Glutamatergic neuron (in vitro differentiated cells): Measurements from ENCODE around the gene QSOX1. TPM values are rescaled to one million over a fixed set of nuclear protein-coding genes. Genes with fewer than 3 reads are reported as not detected.
"Not testable (repeated sequence)": the region's sequence is repeated elsewhere in the genome, so short reads cannot be mapped to it uniquely, and the experiment has no call there.

ENCODE experiments used
- DNase-seq: peaks from one replicate; pipeline ENCODE4 v3.0.0; 2022
- H3K27ac Mint-ChIP-seq: one replicate; pipeline ENCODE4 v1.8.0; 2020; ENCODE audit warnings: mild to moderate bottlenecking, mixed read lengths, inconsistent platforms; ENCODE audit not compliant: unreplicated experiment
- H3K27me3 Mint-ChIP-seq: one replicate; pipeline ENCODE4 v1.8.0; 2020; ENCODE audit warnings: mild to moderate bottlenecking, moderate library complexity, mixed read lengths, inconsistent platforms; ENCODE audit not compliant: unreplicated experiment
- H3K36me3 Mint-ChIP-seq: one replicate; pipeline ENCODE4 v1.8.0; 2020; ENCODE audit warnings: mild to moderate bottlenecking, mixed read lengths, inconsistent platforms; ENCODE audit not compliant: unreplicated experiment
- H3K4me1 Mint-ChIP-seq: one replicate; pipeline ENCODE4 v1.8.0; 2020; ENCODE audit warnings: mild to moderate bottlenecking, low read depth, mixed read lengths, inconsistent platforms; ENCODE audit not compliant: unreplicated experiment
- H3K4me3 Mint-ChIP-seq: one replicate; pipeline ENCODE4 v1.8.0; 2020; ENCODE audit warnings: mild to moderate bottlenecking, mixed read lengths, inconsistent platforms; ENCODE audit not compliant: unreplicated experiment
- H3K9me3 Mint-ChIP-seq: one replicate; pipeline ENCODE4 v1.8.0; 2020; ENCODE audit warnings: mild to moderate bottlenecking, moderate library complexity, mixed read lengths, inconsistent platforms; ENCODE audit not compliant: unreplicated experiment
- total RNA-seq: library from RNA; stranded (reverse); fragmentation: NEBNext Ultra II Directional; extraction: Animal tissue kit (Norgen Biotek cat#: 25700); gene quantifications from one replicate; pipeline ENCODE4 v1.2.1, GENCODE V29; 2021; ENCODE audit not compliant: unreplicated experiment
- TF ChIP-seq, protein P1 (sequence below): fragments of 200-600 bp; sonication (generic); IDR thresholded peaks from one replicate; pipeline ENCODE4 v1.5.0; 2021; ENCODE audit not compliant: partially characterized antibody, unreplicated experiment

QSOX1 gene
- total RNA-seq, 1 donor from 2014 or later: 46.1 TPM

DNA sequence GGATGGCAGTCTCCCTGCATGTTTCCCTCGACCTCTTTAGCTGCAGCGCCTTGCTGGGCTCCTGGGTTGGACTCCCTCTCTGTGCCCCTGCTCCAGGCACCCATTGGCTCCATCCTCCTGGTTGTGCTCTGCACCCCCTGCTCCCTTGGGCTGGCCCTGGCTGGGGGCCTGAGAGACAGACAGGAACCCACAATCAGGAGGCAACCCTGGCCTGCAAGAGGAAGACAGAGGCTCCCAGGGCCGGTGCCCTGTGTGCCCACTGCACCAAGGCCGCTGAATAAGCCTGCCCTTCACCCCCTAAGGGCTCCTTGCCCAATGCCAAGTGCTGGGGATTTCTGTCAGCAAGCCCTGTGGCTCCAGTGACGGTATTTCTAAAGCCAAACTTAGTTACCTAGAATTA is 43.9 kb downstream of the QSOX1 start:
- no peak for DNase-seq
- Mint-ChIP-seq H3K36me3 (peaks cover 3% of the 10 kb centered on the region), H3K27ac (no peak overlapping the region), H3K4me3 (no peak overlapping the region), H3K4me1 (peaks cover 14% of the 10 kb centered on the region), H3K9me3 (peaks cover 12% of the 10 kb centered on the region), H3K27me3 (peaks cover 15% of the 10 kb centered on the region)
- TF ChIP-seq, protein P1, sequence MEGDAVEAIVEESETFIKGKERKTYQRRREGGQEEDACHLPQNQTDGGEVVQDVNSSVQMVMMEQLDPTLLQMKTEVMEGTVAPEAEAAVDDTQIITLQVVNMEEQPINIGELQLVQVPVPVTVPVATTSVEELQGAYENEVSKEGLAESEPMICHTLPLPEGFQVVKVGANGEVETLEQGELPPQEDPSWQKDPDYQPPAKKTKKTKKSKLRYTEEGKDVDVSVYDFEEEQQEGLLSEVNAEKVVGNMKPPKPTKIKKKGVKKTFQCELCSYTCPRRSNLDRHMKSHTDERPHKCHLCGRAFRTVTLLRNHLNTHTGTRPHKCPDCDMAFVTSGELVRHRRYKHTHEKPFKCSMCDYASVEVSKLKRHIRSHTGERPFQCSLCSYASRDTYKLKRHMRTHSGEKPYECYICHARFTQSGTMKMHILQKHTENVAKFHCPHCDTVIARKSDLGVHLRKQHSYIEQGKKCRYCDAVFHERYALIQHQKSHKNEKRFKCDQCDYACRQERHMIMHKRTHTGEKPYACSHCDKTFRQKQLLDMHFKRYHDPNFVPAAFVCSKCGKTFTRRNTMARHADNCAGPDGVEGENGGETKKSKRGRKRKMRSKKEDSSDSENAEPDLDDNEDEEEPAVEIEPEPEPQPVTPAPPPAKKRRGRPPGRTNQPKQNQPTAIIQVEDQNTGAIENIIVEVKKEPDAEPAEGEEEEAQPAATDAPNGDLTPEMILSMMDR: no peak

DNA sequence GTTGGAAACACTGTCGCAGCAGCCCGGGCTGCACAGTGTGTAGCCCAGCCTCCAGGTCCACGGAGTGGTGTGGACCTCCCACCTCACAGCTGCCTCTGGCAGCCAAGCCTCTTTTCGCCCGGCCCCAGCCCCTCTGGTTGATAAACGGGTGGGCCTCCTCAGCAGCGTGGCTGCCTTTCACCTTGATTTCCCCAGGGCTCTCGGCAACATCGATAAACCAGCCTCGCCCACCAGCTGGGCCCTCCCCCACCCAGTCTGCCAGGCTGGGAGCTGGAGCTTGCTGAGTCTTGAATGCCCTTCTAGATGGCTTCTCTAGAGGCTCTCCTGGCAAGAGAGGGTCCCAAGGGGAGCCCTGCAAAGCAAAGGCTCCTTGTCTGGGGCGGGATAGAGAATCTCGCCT is 44.3 kb downstream of the QSOX1 start:
- Mint-ChIP-seq H3K36me3 (peaks cover 3% of the 10 kb centered on the region), H3K27me3 (peaks cover 15% of the 10 kb centered on the region), H3K4me1 (peaks cover 14% of the 10 kb centered on the region), H3K27ac (no peak overlapping the region), H3K4me3 (no peak overlapping the region), H3K9me3 (peaks cover 12% of the 10 kb centered on the region)
- TF ChIP-seq, protein P1: no peak
- no peak for DNase-seq

DNA sequence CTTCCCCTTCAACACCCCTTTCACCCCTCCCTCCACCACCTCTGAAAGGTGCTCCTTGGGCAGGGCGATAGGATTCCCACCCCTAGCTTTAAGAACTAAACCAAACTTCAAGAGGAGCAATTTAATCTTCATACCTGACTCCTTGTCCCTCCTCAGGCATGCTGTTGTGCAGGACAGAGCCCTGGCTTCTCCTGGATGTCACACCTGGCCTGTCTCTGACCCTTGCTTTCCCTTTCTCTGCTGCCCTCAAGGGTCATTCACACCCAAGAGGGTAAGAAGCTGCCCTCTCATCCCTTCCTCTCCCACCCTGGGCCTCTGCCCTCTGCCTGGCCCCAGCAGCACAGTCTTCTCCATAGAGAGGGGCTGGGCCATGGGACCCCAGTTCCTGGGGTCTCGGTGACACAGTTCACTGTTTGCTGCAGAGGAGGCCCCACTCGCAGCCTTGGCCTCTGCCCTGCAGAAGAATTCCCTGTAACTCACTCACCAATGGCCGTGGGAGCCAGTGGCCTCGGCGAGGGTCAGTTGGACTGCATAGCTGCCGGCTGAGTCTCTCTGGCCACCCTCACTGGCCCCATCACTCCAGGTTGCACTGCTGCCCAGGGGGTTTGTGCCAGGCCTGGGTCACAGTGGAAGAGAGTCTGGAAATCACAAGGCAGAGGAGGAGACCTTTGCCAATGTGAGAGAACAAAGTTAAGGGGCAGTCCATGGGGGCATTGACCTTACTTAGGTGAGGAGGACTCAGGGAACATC is 47.0 kb downstream of the QSOX1 start:
- Mint-ChIP-seq H3K27ac (no peak overlapping the region), H3K36me3 (peaks cover 3% of the 10 kb centered on the region), H3K9me3 (no peaks in the 10 kb centered on the region), H3K27me3 (peaks cover 7% of the 10 kb centered on the region), H3K4me1 (peaks cover 1% of the 10 kb centered on the region), H3K4me3 (no peak overlapping the region)
- no peak for DNase-seq
- TF ChIP-seq, protein P1: no peak

DNA sequence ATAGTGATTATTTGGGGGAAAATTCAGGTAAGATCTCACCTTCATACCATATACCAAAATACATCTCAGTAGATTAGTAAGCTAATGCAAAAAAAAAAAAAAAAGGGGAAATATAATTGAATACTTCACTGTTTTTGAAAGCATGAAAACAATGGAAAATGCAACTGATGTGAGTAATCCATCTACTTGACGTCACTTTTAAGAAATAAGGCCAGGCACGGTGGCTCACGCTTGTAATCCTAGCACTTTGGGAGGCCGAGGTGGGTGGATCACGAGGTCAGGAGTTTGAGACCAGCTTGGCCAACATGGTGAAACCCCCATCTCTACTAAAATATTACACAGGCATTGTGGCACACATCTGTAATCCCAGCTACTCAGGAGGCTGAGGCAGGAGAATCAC is 47.9 kb downstream of the QSOX1 start:
- not testable (repeated sequence) for H3K27me3 Mint-ChIP-seq, H3K36me3 Mint-ChIP-seq, H3K9me3 Mint-ChIP-seq, H3K4me1 Mint-ChIP-seq, DNase-seq, H3K4me3 Mint-ChIP-seq
- peak overlapping the region; percentile 29 for H3K27ac Mint-ChIP-seq

DNA sequence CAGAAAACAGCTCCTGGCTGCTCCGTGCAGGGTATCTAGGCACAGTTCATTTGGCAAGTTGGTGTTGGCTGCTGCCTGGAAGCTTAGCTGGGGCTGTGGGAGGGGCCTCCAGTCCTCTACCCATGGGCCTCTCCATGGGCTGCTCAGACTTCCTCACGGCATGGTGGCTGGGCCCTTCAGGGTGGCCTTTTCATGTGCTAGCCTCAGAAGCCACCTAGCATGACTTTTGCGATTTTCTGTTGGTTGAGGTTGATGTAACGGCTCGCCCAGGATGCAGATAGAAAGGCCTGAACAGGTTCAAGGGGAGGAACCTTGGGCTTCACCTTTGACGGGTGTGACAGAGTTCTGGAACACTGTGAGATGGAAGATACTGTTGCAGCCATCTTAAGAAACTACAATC is 49.6 kb downstream of the QSOX1 start:
- TF ChIP-seq, protein P1: no peak
- peaks cover 1% of the 10 kb centered on the region for H3K4me1 Mint-ChIP-seq
- no peak overlapping the region for H3K27ac Mint-ChIP-seq
- DNase-seq: no peak
- H3K27me3 Mint-ChIP-seq: peaks cover 7% of the 10 kb centered on the region
- no peak overlapping the region for H3K4me3 Mint-ChIP-seq
- H3K9me3 Mint-ChIP-seq: peaks cover 6% of the 10 kb centered on the region
- peaks cover 3% of the 10 kb centered on the region for H3K36me3 Mint-ChIP-seq
